ENCODE results near the gene SPRED3. TPM values are rescaled to one million over a fixed set of nuclear protein-coding genes. Genes with fewer than 3 reads are reported as not detected.
A peak's percentile ranks its signal among the peaks of the same experiment; 100 is the strongest.

Gene SPRED3
- total RNA-seq, 4 donors from 2014 or later: 0.05 to 2.6 (median 0.15) TPM

DNA sequence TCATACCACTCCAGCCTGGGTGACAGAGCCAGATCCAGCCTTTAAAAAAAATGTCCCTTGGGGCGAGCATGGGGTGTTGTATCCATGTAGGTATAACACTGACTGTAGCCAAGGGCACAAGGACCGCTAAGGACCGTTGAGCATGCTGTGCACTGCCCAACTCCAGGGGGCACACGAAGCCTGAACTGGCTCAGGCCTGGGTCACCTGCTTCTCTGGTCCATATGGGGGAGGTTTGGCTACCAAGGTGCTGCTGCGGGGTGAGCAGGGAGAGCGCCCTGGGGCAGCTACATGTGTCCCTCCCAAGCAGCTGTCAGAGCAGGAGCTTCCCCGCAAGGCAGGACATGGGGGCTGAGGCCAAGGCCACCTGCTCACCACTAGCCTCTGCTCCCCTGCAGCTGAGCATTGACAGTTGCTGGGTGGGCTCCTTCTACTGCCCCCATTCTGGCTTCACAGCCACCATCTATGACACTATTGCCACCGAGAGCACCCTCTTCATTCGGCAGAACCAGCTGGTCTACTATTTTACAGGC, 36.6 kb upstream of the SPRED3 start:
- intact Hi-C loops (cut with DNase I; ENCODE audit: low total_unique reads): no loop called here
- no peak overlapping the region for H3K4me3 ChIP-seq
- H3K36me3 ChIP-seq: no peaks in the 10 kb centered on the region
- H3K27ac ChIP-seq: no peak overlapping the region
- peaks cover 13 to 35% (median 26%) of the 10 kb centered on the region in 3 donors for H3K27me3 ChIP-seq
- no peak for TF ChIP-seq POLR2A (IDR thresholded peaks at IDR 0.05)
- TF ChIP-seq, protein P1, sequence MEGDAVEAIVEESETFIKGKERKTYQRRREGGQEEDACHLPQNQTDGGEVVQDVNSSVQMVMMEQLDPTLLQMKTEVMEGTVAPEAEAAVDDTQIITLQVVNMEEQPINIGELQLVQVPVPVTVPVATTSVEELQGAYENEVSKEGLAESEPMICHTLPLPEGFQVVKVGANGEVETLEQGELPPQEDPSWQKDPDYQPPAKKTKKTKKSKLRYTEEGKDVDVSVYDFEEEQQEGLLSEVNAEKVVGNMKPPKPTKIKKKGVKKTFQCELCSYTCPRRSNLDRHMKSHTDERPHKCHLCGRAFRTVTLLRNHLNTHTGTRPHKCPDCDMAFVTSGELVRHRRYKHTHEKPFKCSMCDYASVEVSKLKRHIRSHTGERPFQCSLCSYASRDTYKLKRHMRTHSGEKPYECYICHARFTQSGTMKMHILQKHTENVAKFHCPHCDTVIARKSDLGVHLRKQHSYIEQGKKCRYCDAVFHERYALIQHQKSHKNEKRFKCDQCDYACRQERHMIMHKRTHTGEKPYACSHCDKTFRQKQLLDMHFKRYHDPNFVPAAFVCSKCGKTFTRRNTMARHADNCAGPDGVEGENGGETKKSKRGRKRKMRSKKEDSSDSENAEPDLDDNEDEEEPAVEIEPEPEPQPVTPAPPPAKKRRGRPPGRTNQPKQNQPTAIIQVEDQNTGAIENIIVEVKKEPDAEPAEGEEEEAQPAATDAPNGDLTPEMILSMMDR (IDR thresholded peaks at IDR 0.05 in 4 of 5, conservative IDR thresholded peaks at IDR 0.05 in 1 of 5): no peak
- no peaks in the 10 kb centered on the region for H3K4me1 ChIP-seq
- in situ Hi-C loops (cut with MboI; ENCODE audit: low sequenced_read_pairs in 4 of 4): no loop called here
- DNase-seq (no peak), ATAC-seq (peak in 1 of 2 donors; percentile 31)
- no peaks in the 10 kb centered on the region for H3K9me3 ChIP-seq

DNA sequence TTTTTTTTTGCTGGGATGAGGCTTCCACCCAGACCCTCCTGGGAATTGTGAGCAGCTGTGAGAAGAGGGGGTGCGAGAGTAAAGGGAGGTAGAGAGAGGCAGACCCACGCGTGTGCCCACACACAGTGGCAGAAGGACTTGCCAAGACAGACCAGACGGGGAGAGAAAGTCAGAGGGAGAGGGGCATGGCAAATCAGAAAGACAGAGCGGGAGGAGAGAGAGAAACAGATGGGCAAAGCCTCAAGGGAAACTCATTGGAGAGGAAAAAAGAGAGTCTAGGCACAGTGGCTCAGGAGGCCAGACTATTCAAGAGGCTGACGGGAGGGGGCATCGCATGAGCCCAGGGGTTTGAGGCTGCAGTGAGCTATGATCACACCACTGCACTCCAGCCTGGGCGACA, 35.9 kb upstream of the SPRED3 start:
- Histone ChIP-seq H3K4me1 (no peaks in the 10 kb centered on the region), H3K4me3 (no peak overlapping the region), H3K9me3 (no peaks in the 10 kb centered on the region), H3K27me3 (peaks cover 13 to 35% (median 26%) of the 10 kb centered on the region in 3 donors), H3K36me3 (no peaks in the 10 kb centered on the region), H3K27ac (no peak overlapping the region)
- no peak for TF ChIP-seq POLR2A (IDR thresholded peaks at IDR 0.05)
- DNase-seq (no peak), ATAC-seq (no peak)
- intact Hi-C loops (cut with DNase I; ENCODE audit: low total_unique reads): no loop called here
- in situ Hi-C loops (cut with MboI; ENCODE audit: low sequenced_read_pairs in 4 of 4): no loop called here

- H3K9me3 ChIP-seq: no peaks in the 10 kb centered on the region
- H3K4me1 ChIP-seq: no peaks in the 10 kb centered on the region
- peaks cover 32 to 41% (median 39%) of the 10 kb centered on the region in 3 donors for H3K27me3 ChIP-seq
Measured at GRCh38 chr19:38355728-38356725, 32.5 kb upstream of the SPRED3 start.

DNA sequence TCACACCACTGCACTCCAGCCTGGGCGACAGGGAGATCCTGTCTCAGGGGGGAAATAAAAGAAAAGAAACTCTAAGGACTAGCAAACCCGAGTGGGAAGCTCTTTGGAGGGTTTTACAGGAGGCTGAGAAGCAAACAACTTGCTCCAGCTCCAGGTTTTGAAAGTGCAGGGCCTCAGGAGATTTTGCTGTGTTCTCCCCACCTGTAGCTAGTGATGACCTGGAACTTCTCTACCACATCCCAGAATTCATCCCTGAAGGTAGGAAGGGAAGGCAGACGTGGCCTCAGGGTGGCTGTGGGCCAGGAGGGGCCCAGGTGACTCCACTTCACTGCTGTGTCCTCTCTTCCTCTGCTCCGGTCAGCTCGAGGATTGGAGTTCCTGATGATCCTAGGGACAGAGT, 30.4 kb upstream of the SPRED3 start:
- DNase-seq (no peak), ATAC-seq (no peak)
- Histone ChIP-seq H3K36me3 (no peaks in the 10 kb centered on the region), H3K27me3 (peaks cover 25 to 40% (median 28%) of the 10 kb centered on the region in 3 donors), H3K9me3 (no peaks in the 10 kb centered on the region), H3K27ac (no peak overlapping the region), H3K4me3 (no peak overlapping the region), H3K4me1 (peaks cover 5 to 14% of the 10 kb centered on the region in 2 donors)
- in situ Hi-C loops (cut with MboI; ENCODE audit: low sequenced_read_pairs in 4 of 4): no loop called here
- intact Hi-C loops (cut with DNase I; ENCODE audit: low total_unique reads): no loop called here
- no peak for TF ChIP-seq POLR2A (IDR thresholded peaks at IDR 0.05)
- TF ChIP-seq, protein P1 (IDR thresholded peaks at IDR 0.05 in 4 of 5, conservative IDR thresholded peaks at IDR 0.05 in 1 of 5): no peak

More at GRCh38 chr19:38355728-38356725, 32.5 kb upstream of the SPRED3 start:
- no peak overlapping the region for H3K27ac ChIP-seq
- ATAC-seq: no peak
- no peak overlapping the region for H3K4me3 ChIP-seq
- TF ChIP-seq POLR2A (IDR thresholded peaks at IDR 0.05): no peak
- TF ChIP-seq, protein P1 (IDR thresholded peaks at IDR 0.05 in 4 of 5, conservative IDR thresholded peaks at IDR 0.05 in 1 of 5): no peak
- no peak for DNase-seq
- in situ Hi-C loops (cut with MboI; ENCODE audit: low sequenced_read_pairs in 4 of 4) (no loop called here), intact Hi-C loops (cut with DNase I; ENCODE audit: low total_unique reads) (no loop called here)
- H3K36me3 ChIP-seq: no peaks in the 10 kb centered on the region

Measured in gastrocnemius medialis (tissue), 4 donors.